HEK293 (cell line): ENCODE measurements around the gene NISCH.

Source experiments
- KLF16 ChIP-seq: fragments of 450-650 bp; formaldehyde crosslinking; IDR thresholded peaks from 2 replicates; pipeline ENCODE4 v1.5.1; 2017; ENCODE audit warnings: missing biosample characterization, missing genetic modification characterization
- TCF7L2 ChIP-seq: IDR thresholded peaks from 2 replicates; pipeline ENCODE4 v1.6.1; 2011; ENCODE audit warnings: low read depth, mild to moderate bottlenecking, inconsistent platforms, low read length, moderate library complexity, borderline replicate concordance
- ZFP41 ChIP-seq: fragments of 450-650 bp; formaldehyde crosslinking; IDR thresholded peaks from 2 replicates; pipeline ENCODE4 v1.5.1; 2016; ENCODE audit warnings: missing biosample characterization, missing genetic modification characterization, borderline replicate concordance
- ZNF404 ChIP-seq: fragments of 450-650 bp; formaldehyde crosslinking; IDR thresholded peaks from 2 replicates; pipeline ENCODE4 v1.5.1; 2017; ENCODE audit warnings: missing biosample characterization, missing genetic modification characterization
- ZNF639 ChIP-seq: fragments of 450-650 bp; formaldehyde crosslinking; IDR thresholded peaks from 2 replicates; pipeline ENCODE4 v1.5.1; 2016; ENCODE audit warnings: missing biosample characterization, missing genetic modification characterization
- ZNF747 ChIP-seq: fragments of 450-650 bp; formaldehyde crosslinking; IDR thresholded peaks from 2 replicates; pipeline ENCODE4 v1.5.1; 2016; ENCODE audit warnings: missing biosample characterization, missing genetic modification characterization
- TF ChIP-seq, protein P1 (sequence below): fragments of 450-650 bp; formaldehyde crosslinking; IDR thresholded peaks from 2 replicates; pipeline ENCODE4 v1.5.1; 2016; ENCODE audit warnings: missing biosample characterization, missing genetic modification characterization

GRCh38 chr3:52429031-52429430, 26.4 kb upstream of the NISCH start:
- TF ChIP-seq TCF7L2 (no peak), KLF16 (tag by site-specific recombination) (no peak), ZNF404 (no peak), ZNF639 (no peak), ZNF747 (tag by site-specific recombination) (no peak), ZFP41 (no peak)
- TF ChIP-seq, protein P1, sequence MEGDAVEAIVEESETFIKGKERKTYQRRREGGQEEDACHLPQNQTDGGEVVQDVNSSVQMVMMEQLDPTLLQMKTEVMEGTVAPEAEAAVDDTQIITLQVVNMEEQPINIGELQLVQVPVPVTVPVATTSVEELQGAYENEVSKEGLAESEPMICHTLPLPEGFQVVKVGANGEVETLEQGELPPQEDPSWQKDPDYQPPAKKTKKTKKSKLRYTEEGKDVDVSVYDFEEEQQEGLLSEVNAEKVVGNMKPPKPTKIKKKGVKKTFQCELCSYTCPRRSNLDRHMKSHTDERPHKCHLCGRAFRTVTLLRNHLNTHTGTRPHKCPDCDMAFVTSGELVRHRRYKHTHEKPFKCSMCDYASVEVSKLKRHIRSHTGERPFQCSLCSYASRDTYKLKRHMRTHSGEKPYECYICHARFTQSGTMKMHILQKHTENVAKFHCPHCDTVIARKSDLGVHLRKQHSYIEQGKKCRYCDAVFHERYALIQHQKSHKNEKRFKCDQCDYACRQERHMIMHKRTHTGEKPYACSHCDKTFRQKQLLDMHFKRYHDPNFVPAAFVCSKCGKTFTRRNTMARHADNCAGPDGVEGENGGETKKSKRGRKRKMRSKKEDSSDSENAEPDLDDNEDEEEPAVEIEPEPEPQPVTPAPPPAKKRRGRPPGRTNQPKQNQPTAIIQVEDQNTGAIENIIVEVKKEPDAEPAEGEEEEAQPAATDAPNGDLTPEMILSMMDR, result no peak
